ENCODE data around the gene ARMH2. TPM values are rescaled to one million over a fixed set of nuclear protein-coding genes. Genes with fewer than 3 reads are reported as not detected.
"Not testable (repeated sequence)": the region's sequence is repeated elsewhere in the genome, so short reads cannot be mapped to it uniquely, and the experiment has no call there.

Gene ARMH2
- total RNA-seq, 1 experiment from 2014 or later = not detected

- TF ChIP-seq CTCF (IDR thresholded peaks at IDR 0.05 in 2 of 3, conservative IDR thresholded peaks at IDR 0.05 in 1 of 3; ENCODE audit: borderline replicate concordance in 1 of 3, insufficient read depth in 1 of 3, low read depth in 2 of 3, low read length in 2 of 3) (no peak), SP1 (IDR thresholded peaks at IDR 0.05; ENCODE audit: low read depth) (no peak), SIN3A (IDR thresholded peaks at IDR 0.05; ENCODE audit: low read depth) (no peak)
Measured at GRCh38 chr6:24752503-24752902, 46.2 kb downstream of the ARMH2 start (continued).

- H3K27ac ChIP-seq (ENCODE audit: low read depth, low read length); H3K79me2 ChIP-seq (ENCODE audit: insufficient read depth, low read length); intact Hi-C loops (cut with micrococcal nuclease); H3K36me3 ChIP-seq (ENCODE audit: control insufficient read depth in 1 of 2, insufficient read depth in 2 of 2, low read length in 2 of 2); RAD21 ChIA-PET (ENCODE audit: low non-redundant PET in 1 of 2, low total read pairs in 2 of 2, uncharacterized antibody in 2 of 2, unreplicated experiment in 2 of 2); H3K9ac ChIP-seq (ENCODE audit: low read length); H4K20me1 ChIP-seq (ENCODE audit: insufficient read depth); H2AFZ ChIP-seq (ENCODE audit: low read depth, low read length, poor library complexity, severe bottlenecking); DNase-seq (ENCODE audit: low read depth, low spot score); H3K9me2 ChIP-seq (ENCODE audit: insufficient read depth); BruUV-seq (replicated peaks); H3K27me3 ChIP-seq (ENCODE audit: insufficient read depth, low read length); H3K9me3 ChIP-seq (ENCODE audit: control insufficient read depth in 1 of 2, insufficient read depth in 1 of 2, low read depth in 1 of 2, low read length in 2 of 2); H3K4me2 ChIP-seq (ENCODE audit: low read length); H3K4me3 ChIP-seq (replicated peaks in 1 of 2; ENCODE audit: low read depth in 1 of 2, low read length in 2 of 2); POLR2A ChIA-PET; H3K4me1 ChIP-seq (ENCODE audit: control insufficient read depth in 1 of 2, insufficient read depth in 2 of 2, low read length in 2 of 2); ATAC-seq; CTCF ChIA-PET: not testable (repeated sequence)
Measured at GRCh38 chr6:24750878-24751277, 47.8 kb downstream of the ARMH2 start.

GRCh38 chr6:24749297-24749696 lies 49.4 kb downstream of the ARMH2 start:
- CTCF ChIA-PET = no interaction called here
- no peak for TF ChIP-seq FOSL1 (IDR thresholded peaks at IDR 0.05; ENCODE audit: low read depth)
- TF ChIP-seq CTCF (IDR thresholded peaks at IDR 0.05 in 2 of 3, conservative IDR thresholded peaks at IDR 0.05 in 1 of 3; ENCODE audit: borderline replicate concordance in 1 of 3, insufficient read depth in 1 of 3, low read depth in 2 of 3, low read length in 2 of 3) = no peak
- no peak for TF ChIP-seq MAX (IDR thresholded peaks at IDR 0.05)
- no peak for TF ChIP-seq ZFX (IDR thresholded peaks at IDR 0.05)
- TF ChIP-seq POLR2AphosphoS5 (IDR thresholded peaks at IDR 0.05; ENCODE audit: low read depth, low read length) = no peak
- TF ChIP-seq EZH2 (IDR thresholded peaks at IDR 0.05) = no peak
- TF ChIP-seq CEBPB (IDR thresholded peaks at IDR 0.05; ENCODE audit: low read depth) = no peak
- no peak for TF ChIP-seq REST (IDR thresholded peaks at IDR 0.05; ENCODE audit: low read depth)
- TF ChIP-seq POLR2A (IDR thresholded peaks at IDR 0.05; ENCODE audit: borderline replicate concordance, extremely low read depth, insufficient read depth, insufficient read length) = no peak
- no peak for TF ChIP-seq EGR1 (IDR thresholded peaks at IDR 0.05; ENCODE audit: low read depth)

More at GRCh38 chr6:24749297-24749696, 49.4 kb downstream of the ARMH2 start:
- ATAC-seq (no peak), DNase-seq (ENCODE audit: low read depth, low spot score) (no peak)
- Histone ChIP-seq H3K27ac (ENCODE audit: low read depth, low read length) (no peak overlapping the region), H3K9ac (ENCODE audit: low read length) (no peak overlapping the region), H3K4me1 (ENCODE audit: control insufficient read depth in 1 of 2, insufficient read depth in 2 of 2, low read length in 2 of 2) (peaks cover 0 to 2% of the 10 kb centered on the region in 2 experiments; a peak in 2 of 4 replicates), H3K9me2 (ENCODE audit: insufficient read depth) (no peaks in the 10 kb centered on the region), H3K4me2 (ENCODE audit: low read length) (no peak overlapping the region), H3K9me3 (ENCODE audit: control insufficient read depth in 1 of 2, insufficient read depth in 1 of 2, low read depth in 1 of 2, low read length in 2 of 2) (no peaks in the 10 kb centered on the region), H3K79me2 (ENCODE audit: insufficient read depth, low read length) (no peaks in the 10 kb centered on the region), H3K27me3 (ENCODE audit: insufficient read depth, low read length) (no peaks in the 10 kb centered on the region), H3K4me3 (replicated peaks in 1 of 2; ENCODE audit: low read depth in 1 of 2, low read length in 2 of 2) (no peak overlapping the region), H3K36me3 (ENCODE audit: control insufficient read depth in 1 of 2, insufficient read depth in 2 of 2, low read length in 2 of 2) (no peaks in the 10 kb centered on the region), H4K20me1 (ENCODE audit: insufficient read depth) (no peaks in the 10 kb centered on the region), H2AFZ (ENCODE audit: low read depth, low read length, poor library complexity, severe bottlenecking) (no peak overlapping the region)
- intact Hi-C loops (cut with micrococcal nuclease) = no loop called here
- ChIA-PET RAD21 (ENCODE audit: low non-redundant PET in 1 of 2, low total read pairs in 2 of 2, uncharacterized antibody in 2 of 2, unreplicated experiment in 2 of 2) (no interaction called here), POLR2A (no interaction called here)
- BruUV-seq (replicated peaks) = no TSS peak

Data from HCT116 (cell line).